WTC11 (cell line): ENCODE results near the gene ETS1. TPM values are rescaled to one million over a fixed set of nuclear protein-coding genes. Genes with fewer than 3 reads are reported as not detected.

Experiments
- ATAC-seq: fragments of 200-7000 bp; cut with Tn5 transposase; 2 replicates; pipeline ENCODE4 v1.10.0; 2021; ENCODE audit warnings: mild to moderate bottlenecking, moderate library complexity
- CTCF ChIA-PET: fragments of 300-600 bp; sonication (Branson Sonifier 250); formaldehyde crosslinking; loops from one replicate; lab custom pipeline; 2021; ENCODE audit warnings: antibody characterized with exemption; lab: Charles Lee
- POLR2A ChIA-PET: fragments of 350-600 bp; sonication (Branson Sonifier 250); formaldehyde crosslinking; loops from one replicate; lab custom pipeline; 2021; ENCODE audit warnings: antibody characterized with exemption; lab: Charles Lee
- DNase-seq: peaks from one replicate; pipeline ENCODE4 v3.0.0; 2021; ENCODE audit warnings: low spot score
- H3K27ac Mint-ChIP-seq: 2 replicates; pipeline ENCODE4 v1.8.0; 2021; ENCODE audit warnings: mixed read lengths
- H3K27me3 Mint-ChIP-seq: 2 replicates; pipeline ENCODE4 v1.8.0; 2021; ENCODE audit warnings: low read depth, mild to moderate bottlenecking, moderate library complexity, mixed read lengths
- H3K36me3 Mint-ChIP-seq: 2 replicates; pipeline ENCODE4 v1.8.0; 2021; ENCODE audit warnings: mixed read lengths
- H3K4me1 Mint-ChIP-seq: 2 replicates; pipeline ENCODE4 v1.8.0; 2022; ENCODE audit warnings: mixed read lengths
- H3K4me3 Mint-ChIP-seq: 2 replicates; pipeline ENCODE4 v1.8.0; 2021; ENCODE audit warnings: mild to moderate bottlenecking, moderate library complexity, mixed read lengths
- H3K9me3 Mint-ChIP-seq: 2 replicates; pipeline ENCODE4 v1.8.0; 2021; ENCODE audit warnings: mixed read lengths
- ATF3 ChIP-seq: sonication (generic); formaldehyde crosslinking; conservative IDR thresholded peaks from 2 replicates; pipeline ENCODE4 v1.8.1; 2022; ENCODE audit warnings: mild to moderate bottlenecking, missing genetic modification reagents
- ATF6 ChIP-seq: sonication (generic); formaldehyde crosslinking; IDR thresholded peaks from 2 replicates; pipeline ENCODE4 v1.8.1; 2023; ENCODE audit warnings: mild to moderate bottlenecking, missing genetic modification reagents
- E2F1 ChIP-seq: sonication (generic); formaldehyde crosslinking; IDR thresholded peaks from 2 replicates; pipeline ENCODE4 v1.8.0; 2022; ENCODE audit warnings: mild to moderate bottlenecking, missing genetic modification reagents
- FOXJ3 ChIP-seq: sonication (generic); formaldehyde crosslinking; IDR thresholded peaks from 2 replicates; pipeline ENCODE4 v1.9.0; 2021; ENCODE audit warnings: missing genetic modification reagents, mild to moderate bottlenecking, borderline replicate concordance
- FOXP1 ChIP-seq: sonication (generic); formaldehyde crosslinking; IDR thresholded peaks from 2 replicates; pipeline ENCODE4 v1.8.0; 2022; ENCODE audit warnings: missing genetic modification reagents, mild to moderate bottlenecking, moderate library complexity, borderline replicate concordance
- GRHL2 ChIP-seq: fragments of 250-450 bp; sonication (Bioruptor Pico); IDR thresholded peaks from 2 replicates; pipeline ENCODE4 v1.8.0; 2022; ENCODE audit warnings: mild to moderate bottlenecking, moderate library complexity; ENCODE audit not compliant: insufficient replicate concordance, severe bottlenecking
- HMGA2 ChIP-seq: fragments of 250-450 bp; sonication (Bioruptor Pico); IDR thresholded peaks from 2 replicates; pipeline ENCODE4 v1.4.0; 2021; ENCODE audit warnings: mild to moderate bottlenecking, moderate library complexity
- HMGXB4 ChIP-seq: sonication (generic); formaldehyde crosslinking; IDR thresholded peaks from 2 replicates; pipeline ENCODE4 v1.8.1; 2023; ENCODE audit warnings: mild to moderate bottlenecking, moderate library complexity, missing genetic modification reagents
- NR2C2 ChIP-seq: sonication (generic); formaldehyde crosslinking; IDR thresholded peaks from 2 replicates; pipeline ENCODE4 v1.8.0; 2022; ENCODE audit warnings: mild to moderate bottlenecking, missing genetic modification reagents
- SMAD4 ChIP-seq: sonication (generic); formaldehyde crosslinking; IDR thresholded peaks from 2 replicates; pipeline ENCODE4 v1.8.0; 2022; ENCODE audit warnings: mild to moderate bottlenecking, missing genetic modification reagents
- TEAD1 ChIP-seq: sonication (generic); formaldehyde crosslinking; IDR thresholded peaks from 2 replicates; pipeline ENCODE4 v1.8.0; 2022; ENCODE audit warnings: mild to moderate bottlenecking, missing genetic modification reagents
- ZNF263 ChIP-seq: sonication (generic); formaldehyde crosslinking; IDR thresholded peaks from 2 replicates; pipeline ENCODE4 v1.8.1; 2022; ENCODE audit warnings: low read depth, mild to moderate bottlenecking, moderate library complexity, missing genetic modification reagents
- ZNF416 ChIP-seq: fragments of 250-450 bp; sonication (Bioruptor Pico); IDR thresholded peaks from 2 replicates; pipeline ENCODE4 v1.9.0; 2021; ENCODE audit warnings: mild to moderate bottlenecking, inconsistent platforms
- ZNF425 ChIP-seq: fragments of 250-450 bp; sonication (Bioruptor Pico); conservative IDR thresholded peaks from 2 replicates; pipeline ENCODE4 v1.9.0; 2021; ENCODE audit warnings: mild to moderate bottlenecking
- ZNF671 ChIP-seq: fragments of 250-450 bp; sonication (Bioruptor Pico); IDR thresholded peaks from 2 replicates; pipeline ENCODE4 v1.8.0; 2021; ENCODE audit warnings: mild to moderate bottlenecking
- total RNA-seq: library from RNA; stranded (reverse); gene quantifications from 3 replicates; pipeline ENCODE4 v1.2.3, GENCODE V29; 2021

The ETS1 gene
- total RNA-seq, 1 experiment from 2014 or later, result 33.1 TPM

GRCh38 chr11:128580612-128581011 lies 6.7 kb downstream of the ETS1 start:
- Mint-ChIP-seq H3K9me3 (no peaks in the 10 kb centered on the region), H3K27ac (peak overlapping the region; percentile 43; the same call in 1 of the 2 replicates), H3K36me3 (no peaks in the 10 kb centered on the region), H3K4me1 (peaks cover 90% of the 10 kb centered on the region), H3K4me3 (no peak overlapping the region), H3K27me3 (no peaks in the 10 kb centered on the region)
- CTCF ChIA-PET, result no interaction called here
- POLR2A ChIA-PET, result no interaction called here
- no peak for DNase-seq
- TF ChIP-seq HMGXB4 (CRISPR knock-in tag), result no peak
- no peak for TF ChIP-seq HMGA2 (CRISPR knock-in tag)
- no peak for ATAC-seq

- Mint-ChIP-seq H3K27me3 (no peaks in the 10 kb centered on the region), H3K27ac (peak overlapping the region; percentile 44), H3K9me3 (peaks cover 3% of the 10 kb centered on the region; the same call in 1 of the 2 replicates), H3K4me3 (no peak overlapping the region; the same call in 1 of the 2 replicates), H3K4me1 (peaks cover 91% of the 10 kb centered on the region), H3K36me3 (peaks cover 4% of the 10 kb centered on the region; the same call in 1 of the 2 replicates)
- CTCF ChIA-PET, result no interaction called here
- DNase-seq (no peak), ATAC-seq (no peak)
- TF ChIP-seq FOXJ3 (no peak), SMAD4 (CRISPR knock-in tag) (no peak), ZNF263 (no peak), ZNF416 (CRISPR knock-in tag) (no peak), NR2C2 (CRISPR knock-in tag) (no peak), ZNF425 (CRISPR knock-in tag) (no peak), TEAD1 (CRISPR knock-in tag) (no peak)
- POLR2A ChIA-PET, result no interaction called here
Measured at GRCh38 chr11:128579798-128580504, 7.4 kb downstream of the ETS1 start.

- ChIA-PET POLR2A (no interaction called here), CTCF (interaction anchor here (0.6 to 2.4 kb wide), 4 partner anchors 23 to 55 kb away, joined by 3 to 10 read pairs (median 4); no protein-coding TSS in a partner anchor)
- H3K4me1 Mint-ChIP-seq, result peaks cover 87% of the 10 kb centered on the region
Measured at GRCh38 chr11:128576555-128576954, 10.8 kb downstream of the ETS1 start.

More at GRCh38 chr11:128576555-128576954, 10.8 kb downstream of the ETS1 start:
- Mint-ChIP-seq H3K27me3 (no peaks in the 10 kb centered on the region), H3K27ac (peak overlapping the region; percentile 67), H3K36me3 (peaks cover 19% of the 10 kb centered on the region), H3K9me3 (peaks cover 12% of the 10 kb centered on the region), H3K4me3 (peak overlapping the region; percentile 27; the same call in 1 of the 2 replicates)
- ATAC-seq, result peak; percentile 58
- TF ChIP-seq ATF3 (CRISPR knock-in tag) (no peak), ATF6 (CRISPR knock-in tag) (no peak), TEAD1 (CRISPR knock-in tag) (no peak), FOXP1 (CRISPR knock-in tag) (no peak), NR2C2 (CRISPR knock-in tag) (no peak), E2F1 (CRISPR knock-in tag) (no peak), GRHL2 (CRISPR knock-in tag) (no peak), ZNF671 (CRISPR knock-in tag) (no peak), HMGXB4 (CRISPR knock-in tag) (no peak)
- no peak for DNase-seq
